ENCODE data around the gene SSTR5.
"Not testable (repeated sequence)": the region's sequence is repeated elsewhere in the genome, so short reads cannot be mapped to it uniquely, and the experiment has no call there.

SSTR5 gene

DNA sequence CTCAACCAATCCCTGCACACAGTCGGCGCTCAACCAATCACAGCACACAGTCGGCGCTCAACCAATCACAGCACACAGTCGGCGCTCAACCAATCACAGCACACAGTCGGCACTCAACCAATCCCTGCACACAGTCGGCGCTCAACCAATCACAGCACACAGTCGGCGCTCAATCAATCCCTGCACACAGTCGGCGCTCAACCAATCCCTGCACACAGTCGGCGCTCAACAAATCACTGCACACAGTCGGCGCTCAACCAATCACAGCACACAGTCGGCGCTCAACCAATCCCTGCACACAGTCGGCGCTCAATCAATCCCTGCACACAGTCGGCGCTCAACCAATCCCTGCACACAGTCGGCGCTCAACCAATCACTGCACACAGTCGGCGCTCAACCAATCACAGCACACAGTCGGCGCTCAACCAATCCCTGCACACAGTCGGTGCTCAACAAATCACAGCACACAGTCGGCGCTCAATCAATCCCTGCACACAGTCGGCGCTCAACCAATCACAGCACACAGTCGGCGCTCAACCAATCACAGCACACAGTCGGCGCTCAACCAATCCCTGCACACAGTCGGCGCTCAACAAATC, 20.2 kb downstream of the SSTR5 start:
- H3K18ac ChIP-seq (ENCODE audit: low read length); H2BK120ac ChIP-seq (ENCODE audit: insufficient read depth, low read length, poor library complexity); H4K8ac ChIP-seq (ENCODE audit: low read depth, low read length); H3K14ac ChIP-seq (ENCODE audit: low read length); H3K23ac ChIP-seq (ENCODE audit: low read length); H3K27ac ChIP-seq (ENCODE audit: low read depth, low read length); H3K36me3 ChIP-seq (ENCODE audit: control insufficient read depth in 1 of 2, insufficient read depth in 2 of 2, low read length in 2 of 2); H2AK5ac ChIP-seq (ENCODE audit: low read length); H3K9me3 ChIP-seq (ENCODE audit: insufficient read depth, low read depth, low read length); H4K91ac ChIP-seq (ENCODE audit: low read depth, low read length); H3K4me3 ChIP-seq (ENCODE audit: low read depth, low read length); H2AFZ ChIP-seq (ENCODE audit: insufficient read depth, low read length, poor library complexity); H3K27me3 ChIP-seq (ENCODE audit: insufficient read depth, low read length); H3K4me2 ChIP-seq (ENCODE audit: low read length); H3K4ac ChIP-seq (ENCODE audit: low read depth, low read length); H3K79me2 ChIP-seq (ENCODE audit: control insufficient read depth, insufficient read depth, low read length, poor library complexity); H4K12ac ChIP-seq (ENCODE audit: low read depth, low read length); H2BK5ac ChIP-seq (ENCODE audit: low read depth, low read length, poor library complexity); H2BK12ac ChIP-seq (ENCODE audit: low read length); H3K4me1 ChIP-seq (ENCODE audit: control insufficient read depth in 1 of 2, insufficient read depth in 2 of 2, low read length in 2 of 2); H3K79me1 ChIP-seq (ENCODE audit: low read length); H3K9ac ChIP-seq (ENCODE audit: low read length); DNase-seq: not testable (repeated sequence)
- WGBS (ENCODE audit: extremely low coverage, insufficient coverage, insufficient read length), result no CpG with 5 or more reads among the region's 40 CpGs

DNA sequence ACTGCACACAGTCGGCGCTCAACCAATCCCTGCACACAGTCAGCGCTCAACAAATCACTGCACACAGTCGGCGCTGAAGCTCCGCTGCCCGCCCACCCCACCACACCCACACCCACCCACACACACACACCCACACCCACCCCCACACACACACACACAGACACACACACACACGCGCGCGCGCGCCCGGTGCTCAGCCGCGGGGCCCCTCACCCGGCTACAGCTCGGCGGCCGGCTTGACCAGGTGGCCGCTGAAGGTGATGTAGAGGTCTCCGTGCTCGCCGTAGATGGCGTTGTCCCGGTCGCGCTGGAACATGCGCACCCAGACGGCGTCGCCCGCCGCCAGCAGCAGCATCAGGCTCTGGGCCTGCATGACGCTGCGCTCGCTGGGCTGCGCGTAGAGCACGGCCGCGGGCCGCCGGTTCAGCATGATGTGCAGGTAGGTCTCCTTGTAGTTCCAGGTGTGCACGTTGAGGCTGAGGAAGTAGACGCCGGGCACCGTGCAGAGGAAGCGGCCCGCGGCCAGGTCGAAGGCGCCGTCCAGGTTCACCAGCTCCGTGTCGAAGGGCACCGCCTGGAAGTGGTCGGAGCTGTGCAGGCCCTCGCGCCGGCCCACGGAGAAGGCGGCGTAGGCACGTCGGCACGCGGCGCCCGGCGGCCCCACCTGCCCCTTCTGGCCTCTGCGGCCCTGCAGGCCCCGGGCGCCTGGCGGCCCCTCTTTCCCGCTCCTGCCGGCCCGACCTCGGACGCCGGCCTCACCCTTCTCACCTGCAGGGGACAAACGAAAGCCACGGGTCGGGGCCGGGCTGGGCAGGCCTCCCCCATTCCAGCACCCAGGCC, 21.0 kb downstream of the SSTR5 start:
- Histone ChIP-seq H3K27ac (ENCODE audit: low read depth, low read length) (no peak overlapping the region), H3K4me2 (ENCODE audit: low read length) (no peak overlapping the region), H2BK5ac (ENCODE audit: low read depth, low read length, poor library complexity) (no peak overlapping the region), H4K8ac (ENCODE audit: low read depth, low read length) (no peak overlapping the region), H4K12ac (ENCODE audit: low read depth, low read length) (no peak overlapping the region), H2AK5ac (ENCODE audit: low read length) (no peak overlapping the region), H2AFZ (ENCODE audit: insufficient read depth, low read length, poor library complexity) (no peak overlapping the region), H3K9ac (ENCODE audit: low read length) (no peak overlapping the region), H3K4ac (ENCODE audit: low read depth, low read length) (no peak overlapping the region), H3K36me3 (ENCODE audit: control insufficient read depth in 1 of 2, insufficient read depth in 2 of 2, low read length in 2 of 2) (no peaks in the 10 kb centered on the region), H3K23ac (ENCODE audit: low read length) (no peak overlapping the region), H3K14ac (ENCODE audit: low read length) (no peak overlapping the region), H3K18ac (ENCODE audit: low read length) (no peak overlapping the region), H4K91ac (ENCODE audit: low read depth, low read length) (no peak overlapping the region), H3K4me1 (ENCODE audit: control insufficient read depth in 1 of 2, insufficient read depth in 2 of 2, low read length in 2 of 2) (no peaks in the 10 kb centered on the region), H3K79me1 (ENCODE audit: low read length) (no peaks in the 10 kb centered on the region), H2BK120ac (ENCODE audit: insufficient read depth, low read length, poor library complexity) (no peak overlapping the region), H3K27me3 (ENCODE audit: insufficient read depth, low read length) (no peaks in the 10 kb centered on the region), H2BK12ac (ENCODE audit: low read length) (no peak overlapping the region), H3K9me3 (ENCODE audit: insufficient read depth, low read depth, low read length) (peaks cover 2% of the 10 kb centered on the region), H3K4me3 (ENCODE audit: low read depth, low read length) (no peak overlapping the region), H3K79me2 (ENCODE audit: control insufficient read depth, insufficient read depth, low read length, poor library complexity) (no peaks in the 10 kb centered on the region)
- peak in 1 of 2 donors; percentile 40 for DNase-seq
- WGBS (ENCODE audit: extremely low coverage, insufficient coverage, insufficient read length), result no CpG with 5 or more reads among the region's 85 CpGs

DNA sequence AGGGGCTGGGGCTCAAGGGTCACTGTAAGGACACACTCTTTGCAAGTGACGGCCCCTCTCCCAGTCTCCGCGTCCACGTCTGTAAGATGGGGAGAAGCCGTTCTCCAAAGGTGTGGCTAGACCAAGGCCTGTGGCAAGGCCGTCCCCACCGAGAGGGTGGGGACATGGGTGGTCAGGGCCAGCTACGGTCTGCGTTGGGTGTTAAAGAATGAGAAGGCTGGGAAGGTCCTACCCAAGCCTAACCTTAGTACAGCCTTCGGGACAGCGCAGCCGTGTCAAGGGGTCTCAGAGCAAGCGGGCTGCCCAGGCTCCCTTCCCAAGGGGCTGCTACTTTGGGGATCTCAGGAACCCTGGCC, 21.6 kb downstream of the SSTR5 start:
- Histone ChIP-seq H3K9me3 (ENCODE audit: insufficient read depth, low read depth, low read length) (peaks cover 2% of the 10 kb centered on the region), H2BK5ac (ENCODE audit: low read depth, low read length, poor library complexity) (no peak overlapping the region), H3K18ac (ENCODE audit: low read length) (no peak overlapping the region), H3K14ac (ENCODE audit: low read length) (no peak overlapping the region), H3K27ac (ENCODE audit: low read depth, low read length) (no peak overlapping the region), H3K23ac (ENCODE audit: low read length) (no peak overlapping the region), H3K4me3 (ENCODE audit: low read depth, low read length) (no peak overlapping the region), H4K91ac (ENCODE audit: low read depth, low read length) (no peak overlapping the region), H3K27me3 (ENCODE audit: insufficient read depth, low read length) (no peaks in the 10 kb centered on the region), H2AK5ac (ENCODE audit: low read length) (no peak overlapping the region), H4K8ac (ENCODE audit: low read depth, low read length) (no peak overlapping the region), H3K4me2 (ENCODE audit: low read length) (no peak overlapping the region), H3K79me1 (ENCODE audit: low read length) (no peaks in the 10 kb centered on the region), H2AFZ (ENCODE audit: insufficient read depth, low read length, poor library complexity) (no peak overlapping the region), H4K12ac (ENCODE audit: low read depth, low read length) (no peak overlapping the region), H2BK120ac (ENCODE audit: insufficient read depth, low read length, poor library complexity) (no peak overlapping the region), H3K9ac (ENCODE audit: low read length) (no peak overlapping the region), H3K4me1 (ENCODE audit: control insufficient read depth in 1 of 2, insufficient read depth in 2 of 2, low read length in 2 of 2) (no peaks in the 10 kb centered on the region), H3K4ac (ENCODE audit: low read depth, low read length) (no peak overlapping the region), H3K79me2 (ENCODE audit: control insufficient read depth, insufficient read depth, low read length, poor library complexity) (no peaks in the 10 kb centered on the region), H2BK12ac (ENCODE audit: low read length) (no peak overlapping the region), H3K36me3 (ENCODE audit: control insufficient read depth in 1 of 2, insufficient read depth in 2 of 2, low read length in 2 of 2) (no peaks in the 10 kb centered on the region)
- WGBS (ENCODE audit: extremely low coverage, insufficient coverage, insufficient read length), result no CpG with 5 or more reads among the region's 13 CpGs
- no peak for DNase-seq

DNA sequence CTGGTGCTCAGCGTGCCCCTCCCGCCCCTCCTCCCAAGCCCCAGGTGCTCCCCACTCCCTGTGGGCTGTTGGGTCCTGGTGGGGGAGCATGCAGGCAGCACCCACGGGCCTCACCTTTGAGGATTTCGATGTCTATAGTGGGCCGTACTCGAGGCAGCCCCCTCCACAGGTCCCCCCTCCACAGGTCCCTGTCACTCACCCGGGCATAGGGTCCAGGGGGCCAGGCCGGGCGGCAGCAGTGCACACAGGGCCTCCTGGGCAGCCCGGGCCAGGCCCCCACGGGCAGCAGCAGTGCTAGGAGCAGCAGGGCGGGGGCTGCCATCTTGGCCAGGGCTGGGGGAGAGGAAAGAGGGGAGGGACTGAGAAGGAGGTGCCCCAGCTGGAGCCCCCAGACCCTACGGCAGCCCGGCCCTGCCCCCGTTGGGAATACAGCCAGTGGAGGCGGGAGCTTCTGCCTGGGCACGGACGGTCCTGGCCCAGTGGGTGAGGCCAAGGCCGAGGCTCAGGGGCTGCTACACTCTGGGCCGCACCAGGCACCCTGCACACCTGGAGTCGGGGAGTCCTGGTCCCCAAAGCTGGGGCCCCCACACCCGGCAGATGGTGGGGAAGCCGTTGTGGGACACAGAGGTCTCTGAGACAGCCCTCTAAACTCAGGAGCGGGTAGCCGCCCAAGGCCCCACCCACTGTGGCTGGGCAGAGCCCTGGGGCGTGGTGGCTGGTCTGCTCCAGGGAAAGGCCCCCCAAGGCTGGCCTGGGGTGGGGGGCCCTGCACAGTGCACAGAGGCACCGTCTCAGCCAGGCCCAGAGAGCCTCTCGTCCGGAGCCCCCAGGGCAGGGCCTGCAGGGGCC, 22.3 kb downstream of the SSTR5 start:
- Histone ChIP-seq H2AK5ac (ENCODE audit: low read length) (no peak overlapping the region), H3K9ac (ENCODE audit: low read length) (no peak overlapping the region), H3K79me2 (ENCODE audit: control insufficient read depth, insufficient read depth, low read length, poor library complexity) (no peaks in the 10 kb centered on the region), H2BK120ac (ENCODE audit: insufficient read depth, low read length, poor library complexity) (no peak overlapping the region), H3K18ac (ENCODE audit: low read length) (no peak overlapping the region), H3K4ac (ENCODE audit: low read depth, low read length) (no peak overlapping the region), H3K4me1 (ENCODE audit: control insufficient read depth in 1 of 2, insufficient read depth in 2 of 2, low read length in 2 of 2) (no peaks in the 10 kb centered on the region), H2BK12ac (ENCODE audit: low read length) (no peak overlapping the region), H3K4me3 (ENCODE audit: low read depth, low read length) (no peak overlapping the region), H3K79me1 (ENCODE audit: low read length) (no peaks in the 10 kb centered on the region), H2AFZ (ENCODE audit: insufficient read depth, low read length, poor library complexity) (no peak overlapping the region), H3K27ac (ENCODE audit: low read depth, low read length) (no peak overlapping the region), H3K23ac (ENCODE audit: low read length) (no peak overlapping the region), H4K91ac (ENCODE audit: low read depth, low read length) (no peak overlapping the region), H3K14ac (ENCODE audit: low read length) (no peak overlapping the region), H3K4me2 (ENCODE audit: low read length) (no peak overlapping the region), H2BK5ac (ENCODE audit: low read depth, low read length, poor library complexity) (no peak overlapping the region), H3K36me3 (ENCODE audit: control insufficient read depth in 1 of 2, insufficient read depth in 2 of 2, low read length in 2 of 2) (no peaks in the 10 kb centered on the region), H4K12ac (ENCODE audit: low read depth, low read length) (no peak overlapping the region), H3K9me3 (ENCODE audit: insufficient read depth, low read depth, low read length) (peaks cover 2% of the 10 kb centered on the region), H3K27me3 (ENCODE audit: insufficient read depth, low read length) (no peaks in the 10 kb centered on the region), H4K8ac (ENCODE audit: low read depth, low read length) (no peak overlapping the region)
- WGBS (ENCODE audit: extremely low coverage, insufficient coverage, insufficient read length), result no CpG with 5 or more reads among the region's 29 CpGs
- no peak for DNase-seq
